C4-2B (cell line): ENCODE data around the gene TARBP2.

Source experiments
- H3K27ac ChIP-seq: fragments of 450-650 bp; 2 replicates; pipeline ENCODE4 v1.5.1; 2017
- ZFX ChIP-seq: fragments of 450-650 bp; IDR thresholded peaks from 2 replicates; pipeline ENCODE4 v1.6.1; 2017
- TF ChIP-seq, protein P1 (sequence below): fragments of 450-650 bp; conservative IDR thresholded peaks from 2 replicates; pipeline ENCODE4 v1.5.1; 2017; ENCODE audit warnings: mild to moderate bottlenecking

The TARBP2 gene

DNA sequence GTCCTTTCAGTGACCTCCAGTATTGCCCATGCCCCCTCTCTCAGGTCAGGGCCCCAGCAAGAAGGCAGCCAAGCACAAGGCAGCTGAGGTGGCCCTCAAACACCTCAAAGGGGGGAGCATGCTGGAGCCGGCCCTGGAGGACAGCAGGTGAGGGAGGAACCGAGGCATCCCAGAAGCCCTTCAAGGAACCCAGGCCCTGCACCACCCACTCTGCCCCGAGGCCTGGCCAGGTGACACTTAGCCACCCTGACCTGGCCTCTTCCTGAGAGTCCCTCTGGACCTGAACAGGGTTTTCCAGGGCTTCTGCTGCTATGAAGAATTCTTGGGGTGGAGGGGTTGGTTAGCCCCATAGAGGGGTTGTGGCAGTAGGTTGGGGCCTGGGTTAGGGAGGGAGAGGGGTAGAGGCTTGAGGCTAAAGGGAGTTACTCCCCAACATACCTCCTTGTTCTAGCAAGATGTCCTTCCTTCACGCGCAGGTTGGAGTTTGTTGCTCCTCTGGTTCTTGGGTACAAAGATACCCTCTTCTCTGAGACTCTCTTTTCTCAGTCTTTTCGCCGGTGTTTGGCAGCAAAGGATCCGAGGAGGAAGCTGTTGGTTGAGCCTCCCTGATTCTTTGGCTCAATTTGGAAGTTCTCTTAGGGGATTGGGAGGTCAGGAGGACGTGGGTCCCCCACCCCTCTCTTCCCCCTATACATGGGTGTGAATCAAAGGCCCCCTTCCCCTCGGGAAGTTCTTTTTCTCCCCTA lies 2.1 kb downstream of the TARBP2 start:
- no peak overlapping the region for H3K27ac ChIP-seq
- TF ChIP-seq ZFX: no peak
- TF ChIP-seq, protein P1, sequence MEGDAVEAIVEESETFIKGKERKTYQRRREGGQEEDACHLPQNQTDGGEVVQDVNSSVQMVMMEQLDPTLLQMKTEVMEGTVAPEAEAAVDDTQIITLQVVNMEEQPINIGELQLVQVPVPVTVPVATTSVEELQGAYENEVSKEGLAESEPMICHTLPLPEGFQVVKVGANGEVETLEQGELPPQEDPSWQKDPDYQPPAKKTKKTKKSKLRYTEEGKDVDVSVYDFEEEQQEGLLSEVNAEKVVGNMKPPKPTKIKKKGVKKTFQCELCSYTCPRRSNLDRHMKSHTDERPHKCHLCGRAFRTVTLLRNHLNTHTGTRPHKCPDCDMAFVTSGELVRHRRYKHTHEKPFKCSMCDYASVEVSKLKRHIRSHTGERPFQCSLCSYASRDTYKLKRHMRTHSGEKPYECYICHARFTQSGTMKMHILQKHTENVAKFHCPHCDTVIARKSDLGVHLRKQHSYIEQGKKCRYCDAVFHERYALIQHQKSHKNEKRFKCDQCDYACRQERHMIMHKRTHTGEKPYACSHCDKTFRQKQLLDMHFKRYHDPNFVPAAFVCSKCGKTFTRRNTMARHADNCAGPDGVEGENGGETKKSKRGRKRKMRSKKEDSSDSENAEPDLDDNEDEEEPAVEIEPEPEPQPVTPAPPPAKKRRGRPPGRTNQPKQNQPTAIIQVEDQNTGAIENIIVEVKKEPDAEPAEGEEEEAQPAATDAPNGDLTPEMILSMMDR: no peak

DNA sequence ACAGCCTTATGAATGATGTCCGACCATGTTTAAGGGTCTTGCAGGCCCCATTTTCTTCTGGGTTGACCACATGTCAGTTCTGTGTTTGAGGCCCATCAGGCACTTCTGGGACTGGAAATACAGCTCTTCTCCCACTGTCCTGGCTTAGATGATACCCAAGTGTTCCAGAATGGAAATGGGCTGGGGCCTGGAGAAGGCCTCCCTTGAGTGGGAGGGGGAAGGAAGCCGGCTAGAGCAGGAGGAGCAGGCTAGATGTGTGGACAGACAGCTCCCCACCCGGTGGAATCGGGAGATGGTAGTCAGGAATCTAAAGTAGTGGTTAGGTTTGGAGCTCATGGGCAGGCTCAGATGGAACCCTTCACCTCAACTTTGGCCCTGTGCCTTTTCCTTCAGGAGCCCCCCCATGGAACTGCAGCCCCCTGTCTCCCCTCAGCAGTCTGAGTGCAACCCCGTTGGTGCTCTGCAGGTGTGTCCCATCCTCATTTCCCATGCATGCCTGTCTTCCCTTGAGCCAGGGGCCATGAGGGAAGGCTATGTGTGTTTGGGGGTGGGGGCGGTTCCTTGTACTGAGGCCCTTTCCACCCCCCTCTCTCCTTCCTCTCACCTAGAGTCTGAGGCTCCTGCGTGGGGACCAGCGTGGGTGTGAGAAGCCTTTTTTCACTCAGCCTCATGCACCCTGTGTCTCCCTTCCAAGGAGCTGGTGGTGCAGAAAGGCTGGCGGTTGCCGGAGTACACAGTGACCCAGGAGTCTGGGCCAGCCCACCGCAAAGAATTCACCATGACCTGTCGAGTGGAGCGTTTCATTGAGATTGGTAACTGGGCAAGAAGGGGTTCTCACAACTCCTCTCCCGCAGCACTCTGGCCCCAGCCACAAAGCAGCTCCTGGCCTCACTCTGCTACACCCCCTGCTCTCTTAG lies 3.2 kb downstream of the TARBP2 start:
- TF ChIP-seq, protein P1: no peak
- no peak for TF ChIP-seq ZFX
- no peak overlapping the region for H3K27ac ChIP-seq

DNA sequence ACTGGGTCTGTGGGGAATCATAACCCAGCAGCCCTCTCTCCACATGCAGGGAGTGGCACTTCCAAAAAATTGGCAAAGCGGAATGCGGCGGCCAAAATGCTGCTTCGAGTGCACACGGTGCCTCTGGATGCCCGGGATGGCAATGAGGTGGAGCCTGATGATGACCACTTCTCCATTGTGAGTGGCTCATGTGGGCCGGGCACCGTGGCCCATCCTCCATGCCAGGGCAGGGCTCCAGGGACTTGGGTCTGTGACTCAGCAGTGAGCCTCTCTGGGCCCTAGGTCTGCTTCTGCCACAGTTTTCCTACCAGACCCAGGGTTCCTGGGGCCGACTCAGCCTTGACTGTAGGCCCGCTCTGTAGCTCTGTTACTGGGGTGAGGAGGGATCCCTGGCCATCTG lies 4.0 kb downstream of the TARBP2 start:
- no peak overlapping the region for H3K27ac ChIP-seq
- no peak for TF ChIP-seq ZFX
- TF ChIP-seq, protein P1: no peak

DNA sequence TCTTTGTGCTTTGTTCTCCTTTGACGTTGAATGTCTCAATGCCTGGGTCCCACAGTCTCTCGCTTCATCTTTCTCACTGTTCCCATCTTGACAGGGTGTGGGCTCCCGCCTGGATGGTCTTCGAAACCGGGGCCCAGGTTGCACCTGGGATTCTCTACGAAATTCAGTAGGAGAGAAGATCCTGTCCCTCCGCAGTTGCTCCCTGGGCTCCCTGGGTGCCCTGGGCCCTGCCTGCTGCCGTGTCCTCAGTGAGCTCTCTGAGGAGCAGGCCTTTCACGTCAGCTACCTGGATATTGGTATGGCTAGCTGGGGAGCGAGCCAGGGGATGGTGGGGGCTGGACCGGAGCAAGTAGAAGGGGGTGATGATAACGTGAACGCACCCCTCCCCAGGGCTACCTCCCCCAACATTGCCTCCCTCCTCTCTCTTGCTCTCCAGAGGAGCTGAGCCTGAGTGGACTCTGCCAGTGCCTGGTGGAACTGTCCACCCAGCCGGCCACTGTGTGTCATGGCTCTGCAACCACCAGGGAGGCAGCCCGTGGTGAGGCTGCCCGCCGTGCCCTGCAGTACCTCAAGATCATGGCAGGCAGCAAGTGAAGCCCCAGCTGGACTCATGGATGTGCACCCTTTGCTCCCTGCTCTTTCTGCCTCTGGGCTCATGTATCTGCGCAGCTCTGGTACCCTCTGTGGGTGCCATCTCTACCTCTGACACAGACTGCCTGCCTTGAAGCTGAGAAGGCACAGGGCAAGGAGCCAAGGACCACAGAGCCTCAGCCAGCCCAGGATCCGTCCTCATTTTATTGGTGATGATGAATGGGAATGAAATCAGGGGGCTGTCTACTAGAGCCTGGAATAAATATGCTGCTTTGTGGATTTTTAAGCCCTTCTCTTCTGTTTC lies 4.7 kb downstream of the TARBP2 start:
- no peak overlapping the region for H3K27ac ChIP-seq
- TF ChIP-seq, protein P1: no peak
- TF ChIP-seq ZFX: no peak

DNA sequence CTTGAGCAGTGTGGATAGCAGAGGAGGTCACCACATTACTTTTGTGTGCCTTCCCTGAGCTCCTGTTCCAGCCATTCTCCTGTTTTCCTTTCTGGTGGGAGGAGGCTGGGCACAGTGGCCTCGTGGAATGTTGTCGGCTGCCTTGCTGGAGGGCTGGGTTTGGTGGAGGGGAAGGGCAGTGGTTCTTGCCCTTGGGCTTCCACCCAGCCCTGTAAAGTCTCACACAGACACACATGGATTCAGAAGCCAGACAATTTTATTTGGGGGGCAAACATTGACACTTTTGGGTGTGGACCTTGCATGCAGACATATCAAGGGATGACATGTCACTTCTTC lies 5.3 kb downstream of the TARBP2 start:
- no peak overlapping the region for H3K27ac ChIP-seq

DNA sequence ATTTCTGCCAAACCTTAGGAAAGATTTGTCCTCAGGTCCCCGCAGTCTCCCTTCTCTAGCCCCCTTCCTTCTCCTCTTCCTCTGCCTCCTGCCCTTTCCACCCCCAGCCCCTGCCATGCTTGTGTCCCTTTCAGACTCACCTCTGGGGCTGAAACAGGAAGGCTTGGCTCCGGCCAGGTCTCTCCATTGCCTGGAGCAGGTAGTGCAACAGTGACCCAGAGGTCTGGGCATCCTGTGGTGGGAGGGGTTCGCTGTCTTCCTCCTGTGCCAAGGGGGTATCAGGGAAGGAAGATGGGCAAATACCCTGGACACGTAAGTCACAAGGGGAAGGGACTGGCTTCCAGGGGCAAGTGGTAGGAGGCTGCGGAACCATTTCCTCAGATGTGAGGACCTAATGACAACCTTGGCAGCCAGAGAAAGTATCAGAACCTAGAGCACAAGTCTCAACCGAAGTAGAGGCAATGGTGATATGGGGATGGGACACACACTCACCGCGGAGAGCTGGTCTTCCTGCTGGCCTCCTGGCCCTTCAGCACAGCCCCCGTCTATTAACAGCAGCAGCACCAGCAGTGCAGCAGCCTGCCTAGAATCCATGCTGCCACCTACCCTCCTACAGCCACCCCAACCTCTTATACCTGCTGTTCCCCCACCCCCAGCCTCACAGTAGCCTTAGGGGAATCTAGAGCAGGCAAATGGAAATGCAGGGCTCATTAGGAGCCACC lies 6.0 kb downstream of the TARBP2 start, which contains the start of gene NPFF:
NPFF (minus strand) TSS at position 604 of the 722 bp plus-strand sequence; CDS start at position 594, 10 bp downstream.
- no peak for TF ChIP-seq ZFX
- TF ChIP-seq, protein P1: no peak
- H3K27ac ChIP-seq: no peak within 1 kb of the TSS

More for the DNA sequence above, 5.3 kb downstream of the TARBP2 start:
- TF ChIP-seq ZFX: no peak
- TF ChIP-seq, protein P1: no peak
